ENCODE results near the gene ARL6IP1. TPM values are rescaled to one million over a fixed set of nuclear protein-coding genes. Genes with fewer than 3 reads are reported as not detected.
"Not testable (repeated sequence)": the region's sequence is repeated elsewhere in the genome, so short reads cannot be mapped to it uniquely, and the experiment has no call there.

The ARL6IP1 gene
- total RNA-seq, 1 donor from 2014 or later = 238 TPM

GRCh38 chr16:18784917-18785623 lies 16.3 kb downstream of the ARL6IP1 start:
- Mint-ChIP-seq H3K4me1 (ENCODE audit: low read depth, unreplicated experiment) (peaks cover 32% of the 10 kb centered on the region), H3K4me3 (ENCODE audit: unreplicated experiment) (no peak overlapping the region), H3K27ac (ENCODE audit: unreplicated experiment) (peak overlapping the region; percentile 25), H3K27me3 (ENCODE audit: unreplicated experiment) (no peaks in the 10 kb centered on the region), H3K9me3 (ENCODE audit: unreplicated experiment) (peaks cover 8% of the 10 kb centered on the region), H3K36me3 (ENCODE audit: unreplicated experiment) (peaks cover 16% of the 10 kb centered on the region)
- no peak for TF ChIP-seq CTCF (IDR thresholded peaks at IDR 0.05; ENCODE audit: partially characterized antibody, unreplicated experiment)
- no peak for DNase-seq

GRCh38 chr16:18783430-18784341 lies 17.7 kb downstream of the ARL6IP1 start:
- H3K4me3 Mint-ChIP-seq (ENCODE audit: unreplicated experiment) = no peak overlapping the region
- H3K36me3 Mint-ChIP-seq (ENCODE audit: unreplicated experiment) = peaks cover 8% of the 10 kb centered on the region
- no peak for DNase-seq
- peaks cover under 1% of the 10 kb centered on the region for H3K9me3 Mint-ChIP-seq (ENCODE audit: unreplicated experiment)
- H3K27me3 Mint-ChIP-seq (ENCODE audit: unreplicated experiment) = no peaks in the 10 kb centered on the region
- H3K4me1 Mint-ChIP-seq (ENCODE audit: low read depth, unreplicated experiment) = peaks cover 26% of the 10 kb centered on the region
- TF ChIP-seq CTCF (IDR thresholded peaks at IDR 0.05; ENCODE audit: partially characterized antibody, unreplicated experiment) = no peak
- no peak overlapping the region for H3K27ac Mint-ChIP-seq (ENCODE audit: unreplicated experiment)

GRCh38 chr16:18782697-18783429 lies 18.5 kb downstream of the ARL6IP1 start:
- peaks cover 17% of the 10 kb centered on the region for H3K4me1 Mint-ChIP-seq (ENCODE audit: low read depth, unreplicated experiment)
- H3K27ac Mint-ChIP-seq (ENCODE audit: unreplicated experiment) = no peak overlapping the region
- H3K36me3 Mint-ChIP-seq (ENCODE audit: unreplicated experiment) = peaks cover 6% of the 10 kb centered on the region
- H3K27me3 Mint-ChIP-seq (ENCODE audit: unreplicated experiment) = no peaks in the 10 kb centered on the region
- DNase-seq = no peak
- H3K9me3 Mint-ChIP-seq (ENCODE audit: unreplicated experiment) = no peaks in the 10 kb centered on the region
- TF ChIP-seq CTCF (IDR thresholded peaks at IDR 0.05; ENCODE audit: partially characterized antibody, unreplicated experiment) = no peak
- no peak overlapping the region for H3K4me3 Mint-ChIP-seq (ENCODE audit: unreplicated experiment)

- not testable (repeated sequence) for H3K9me3 Mint-ChIP-seq (ENCODE audit: unreplicated experiment); H3K27ac Mint-ChIP-seq (ENCODE audit: unreplicated experiment); H3K4me3 Mint-ChIP-seq (ENCODE audit: unreplicated experiment); H3K27me3 Mint-ChIP-seq (ENCODE audit: unreplicated experiment); H3K4me1 Mint-ChIP-seq (ENCODE audit: low read depth, unreplicated experiment); H3K36me3 Mint-ChIP-seq (ENCODE audit: unreplicated experiment); DNase-seq
Measured at GRCh38 chr16:18781232-18781631, 20.1 kb downstream of the ARL6IP1 start.

GRCh38 chr16:18780460-18781026 lies 20.8 kb downstream of the ARL6IP1 start:
- H3K9me3 Mint-ChIP-seq (ENCODE audit: unreplicated experiment); H3K4me3 Mint-ChIP-seq (ENCODE audit: unreplicated experiment); H3K27ac Mint-ChIP-seq (ENCODE audit: unreplicated experiment); H3K4me1 Mint-ChIP-seq (ENCODE audit: low read depth, unreplicated experiment); H3K27me3 Mint-ChIP-seq (ENCODE audit: unreplicated experiment); DNase-seq; H3K36me3 Mint-ChIP-seq (ENCODE audit: unreplicated experiment): not testable (repeated sequence)

GRCh38 chr16:18777664-18778063 lies 23.7 kb downstream of the ARL6IP1 start:
- H3K27me3 Mint-ChIP-seq (ENCODE audit: unreplicated experiment); H3K4me3 Mint-ChIP-seq (ENCODE audit: unreplicated experiment); DNase-seq; H3K4me1 Mint-ChIP-seq (ENCODE audit: low read depth, unreplicated experiment); H3K9me3 Mint-ChIP-seq (ENCODE audit: unreplicated experiment); H3K36me3 Mint-ChIP-seq (ENCODE audit: unreplicated experiment); H3K27ac Mint-ChIP-seq (ENCODE audit: unreplicated experiment): not testable (repeated sequence)

GRCh38 chr16:18776334-18776733 lies 25.0 kb downstream of the ARL6IP1 start:
- H3K4me1 Mint-ChIP-seq (ENCODE audit: low read depth, unreplicated experiment); H3K36me3 Mint-ChIP-seq (ENCODE audit: unreplicated experiment); DNase-seq; H3K27ac Mint-ChIP-seq (ENCODE audit: unreplicated experiment); H3K27me3 Mint-ChIP-seq (ENCODE audit: unreplicated experiment); H3K4me3 Mint-ChIP-seq (ENCODE audit: unreplicated experiment); H3K9me3 Mint-ChIP-seq (ENCODE audit: unreplicated experiment): not testable (repeated sequence)

- not testable (repeated sequence) for H3K4me3 Mint-ChIP-seq (ENCODE audit: unreplicated experiment); H3K27ac Mint-ChIP-seq (ENCODE audit: unreplicated experiment); H3K27me3 Mint-ChIP-seq (ENCODE audit: unreplicated experiment); H3K36me3 Mint-ChIP-seq (ENCODE audit: unreplicated experiment); H3K4me1 Mint-ChIP-seq (ENCODE audit: low read depth, unreplicated experiment); H3K9me3 Mint-ChIP-seq (ENCODE audit: unreplicated experiment); DNase-seq
Measured at GRCh38 chr16:18774651-18775050, 26.7 kb downstream of the ARL6IP1 start.

Data from glutamatergic neuron (in vitro differentiated cells).